ENCODE data around the gene TXLNA.
A peak's percentile ranks its signal among the peaks of the same experiment; 100 is the strongest.

TXLNA gene

DNA sequence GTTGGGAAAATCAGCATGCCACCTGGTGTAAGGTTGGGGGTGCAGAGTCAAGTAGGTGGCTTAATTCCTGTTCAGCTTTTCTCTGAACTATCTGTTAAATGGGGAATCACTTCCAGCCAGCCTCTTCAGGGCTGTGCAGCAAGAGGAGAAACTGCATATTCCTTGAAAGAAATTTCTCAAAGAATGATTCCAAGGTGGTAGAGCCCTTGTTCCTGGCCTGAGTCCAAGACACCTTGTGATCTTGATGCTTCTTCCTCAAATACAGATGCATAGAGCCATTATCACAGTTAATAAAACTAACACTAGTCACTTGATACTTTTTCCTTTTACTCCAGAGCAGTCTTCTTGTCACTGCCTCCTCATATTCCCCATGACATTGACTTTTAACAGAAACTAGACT lies 5.2 kb downstream of the TXLNA start:
- DNase-seq (ENCODE audit: low read depth, low spot score) = no peak

DNA sequence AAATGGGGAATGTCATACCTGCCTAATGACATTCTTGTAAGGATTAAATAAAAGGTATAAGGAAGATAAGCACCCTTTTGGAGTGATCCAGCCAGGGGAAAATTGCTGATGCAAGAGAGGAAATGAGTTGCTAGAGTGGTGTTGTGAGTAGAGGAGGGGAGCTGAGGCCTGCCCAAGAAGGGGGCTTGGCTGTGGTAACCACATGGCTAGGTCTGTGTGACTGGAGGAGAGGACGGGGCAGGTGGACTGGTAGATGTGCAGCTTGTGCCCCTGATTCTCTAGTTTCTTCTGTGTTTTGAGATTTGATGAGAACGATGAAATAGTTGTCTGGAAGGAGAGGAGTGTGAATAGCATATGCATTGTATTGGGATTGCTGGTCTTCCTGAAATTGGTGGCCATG lies 6.6 kb downstream of the TXLNA start:
- no peak for DNase-seq (ENCODE audit: low read depth, low spot score)

DNA sequence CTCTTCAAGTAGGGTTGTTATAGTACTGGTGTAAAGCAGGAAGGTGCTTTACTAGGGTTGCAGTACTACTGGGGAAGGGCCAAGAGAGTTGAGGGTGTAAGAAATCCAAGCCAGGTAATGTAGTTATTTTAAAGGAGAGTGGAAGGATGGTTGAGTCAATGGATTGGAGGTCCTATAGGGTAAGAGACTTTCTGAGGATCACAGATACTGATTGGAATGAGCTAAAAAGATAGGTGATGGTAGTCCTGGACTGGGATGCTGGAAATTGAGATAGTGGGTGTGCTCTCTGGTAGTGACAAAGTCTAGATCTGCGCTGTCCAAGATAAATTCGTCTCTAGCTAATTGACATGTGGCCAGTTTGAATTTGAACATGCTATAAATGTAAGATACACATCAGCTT lies 7.0 kb downstream of the TXLNA start:
- no peak for DNase-seq (ENCODE audit: low read depth, low spot score)

DNA sequence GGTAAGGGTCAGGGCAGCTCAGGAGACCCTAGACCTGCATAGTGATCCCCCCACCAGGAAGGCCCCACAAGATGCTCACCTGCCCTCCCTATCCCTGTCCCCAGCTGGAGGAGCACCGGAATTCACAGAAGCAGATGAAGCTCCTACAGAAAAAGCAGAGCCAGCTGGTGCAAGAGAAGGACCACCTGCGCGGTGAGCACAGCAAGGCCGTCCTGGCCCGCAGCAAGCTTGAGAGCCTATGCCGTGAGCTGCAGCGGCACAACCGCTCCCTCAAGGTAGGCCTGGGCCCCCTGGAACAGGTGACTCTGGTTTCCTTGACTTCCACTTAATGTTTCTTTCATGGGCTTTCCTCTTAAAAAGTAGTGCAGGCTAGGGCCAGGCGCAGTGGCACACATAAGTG lies 8.4 kb downstream of the TXLNA start:
- DNase-seq (ENCODE audit: low read depth, low spot score) = no peak

DNA sequence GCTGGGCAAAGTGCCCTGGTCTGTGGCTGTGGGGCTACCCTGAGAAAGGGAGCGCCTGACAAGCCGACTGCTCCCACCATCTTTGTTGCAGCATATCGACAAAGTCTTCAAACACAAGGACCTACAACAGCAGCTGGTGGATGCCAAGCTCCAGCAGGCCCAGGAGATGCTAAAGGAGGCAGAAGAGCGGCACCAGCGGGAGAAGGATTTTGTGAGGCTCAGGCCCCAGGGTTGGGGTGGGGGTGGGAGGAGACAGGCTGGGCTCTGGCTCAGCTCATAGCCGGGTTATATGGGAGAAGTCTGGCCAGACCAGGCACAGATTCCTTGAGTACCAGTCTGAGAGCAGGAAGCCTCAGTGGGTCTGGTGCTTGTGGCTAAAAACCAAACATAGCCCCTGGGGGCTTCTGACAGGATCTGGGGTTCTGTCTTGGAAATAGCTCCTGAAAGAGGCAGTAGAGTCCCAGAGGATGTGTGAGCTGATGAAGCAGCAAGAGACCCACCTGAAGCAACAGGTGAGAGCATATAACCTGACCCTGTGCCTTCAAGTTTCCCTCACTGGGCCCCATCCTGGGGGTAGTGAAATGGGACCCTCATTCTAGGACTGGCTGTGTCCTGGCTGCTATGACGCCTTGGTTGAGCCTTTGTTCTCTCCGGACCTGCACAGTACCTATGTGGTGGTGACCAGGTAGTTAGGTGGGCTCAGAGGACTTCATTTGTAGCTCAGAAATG lies 12.9 kb downstream of the TXLNA start:
- no peak for DNase-seq (ENCODE audit: low read depth, low spot score)

DNA sequence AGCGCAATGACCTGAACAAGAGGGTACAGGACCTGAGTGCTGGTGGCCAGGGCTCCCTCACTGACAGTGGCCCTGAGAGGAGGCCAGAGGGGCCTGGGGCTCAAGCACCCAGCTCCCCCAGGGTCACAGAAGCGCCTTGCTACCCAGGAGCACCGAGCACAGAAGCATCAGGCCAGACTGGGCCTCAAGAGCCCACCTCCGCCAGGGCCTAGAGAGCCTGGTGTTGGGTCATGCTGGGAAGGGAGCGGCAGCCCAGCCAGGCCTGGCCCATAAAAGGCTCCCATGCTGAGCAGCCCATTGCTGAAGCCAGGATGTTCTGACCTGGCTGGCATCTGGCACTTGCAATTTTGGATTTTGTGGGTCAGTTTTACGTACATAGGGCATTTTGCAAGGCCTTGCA lies 15.5 kb downstream of the TXLNA start:
- no peak for DNase-seq (ENCODE audit: low read depth, low spot score)

DNA sequence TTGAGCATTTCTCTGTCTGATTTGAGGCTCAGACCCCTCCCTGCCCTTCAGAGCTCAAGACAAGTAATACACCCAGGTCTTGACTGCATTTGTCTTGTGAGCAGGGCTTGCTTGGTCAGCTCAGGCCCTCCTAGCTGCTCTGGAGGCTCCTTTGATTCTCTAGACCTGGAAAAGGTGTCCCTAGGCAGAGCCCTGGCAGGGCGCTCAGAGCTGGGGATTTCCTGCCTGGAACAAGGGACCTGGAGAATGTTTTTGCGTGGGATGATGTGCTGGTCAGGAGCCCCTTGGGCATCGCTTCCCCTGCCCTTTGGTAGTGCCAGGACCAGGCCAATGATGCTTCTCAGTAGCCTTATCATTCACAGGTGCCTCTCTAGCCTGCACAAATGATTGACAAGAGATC lies 16.1 kb downstream of the TXLNA start:
- no peak for DNase-seq (ENCODE audit: low read depth, low spot score)

DNA sequence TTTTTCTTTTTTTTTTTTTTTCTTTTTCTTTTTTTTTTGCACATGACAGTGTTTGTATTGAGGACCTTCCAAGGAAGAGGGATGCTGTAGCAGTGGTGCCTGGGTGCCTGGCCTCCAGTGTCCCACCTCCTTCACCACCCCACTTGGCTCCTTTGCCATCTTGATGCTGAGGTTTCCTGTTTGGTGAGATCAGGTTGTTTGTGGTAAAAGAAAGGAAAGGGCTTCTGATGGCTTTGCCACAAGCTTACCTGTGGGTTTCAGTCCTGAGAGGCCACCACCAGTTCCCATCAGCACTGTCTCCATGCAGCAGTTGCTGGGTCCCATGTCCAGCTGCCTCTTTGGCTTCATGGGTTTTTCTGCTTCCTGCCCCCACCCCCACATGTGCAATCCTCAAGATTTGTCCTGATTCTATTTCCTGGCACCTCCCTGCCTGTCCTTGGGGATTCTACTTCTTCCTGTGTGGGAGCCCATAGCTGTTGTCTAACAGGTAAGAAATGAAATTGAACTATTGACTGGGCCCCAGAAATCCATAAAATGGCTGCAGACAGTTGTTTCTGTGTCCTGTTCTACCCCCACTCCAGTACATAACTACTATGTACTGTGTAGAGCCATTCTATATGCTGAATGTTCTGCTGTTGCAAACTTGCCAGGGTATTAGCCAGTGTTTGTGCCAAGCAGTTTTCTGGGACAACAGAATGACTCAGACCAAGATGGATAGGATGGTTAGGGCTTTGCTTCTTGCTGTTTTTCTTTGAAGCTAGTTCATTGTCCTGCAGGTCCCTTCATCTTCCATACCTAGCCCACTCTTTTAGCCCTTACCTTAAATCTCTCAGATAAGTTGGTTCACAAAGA lies 16.7 kb downstream of the TXLNA start:
- DNase-seq (ENCODE audit: low read depth, low spot score) = no peak

DNA sequence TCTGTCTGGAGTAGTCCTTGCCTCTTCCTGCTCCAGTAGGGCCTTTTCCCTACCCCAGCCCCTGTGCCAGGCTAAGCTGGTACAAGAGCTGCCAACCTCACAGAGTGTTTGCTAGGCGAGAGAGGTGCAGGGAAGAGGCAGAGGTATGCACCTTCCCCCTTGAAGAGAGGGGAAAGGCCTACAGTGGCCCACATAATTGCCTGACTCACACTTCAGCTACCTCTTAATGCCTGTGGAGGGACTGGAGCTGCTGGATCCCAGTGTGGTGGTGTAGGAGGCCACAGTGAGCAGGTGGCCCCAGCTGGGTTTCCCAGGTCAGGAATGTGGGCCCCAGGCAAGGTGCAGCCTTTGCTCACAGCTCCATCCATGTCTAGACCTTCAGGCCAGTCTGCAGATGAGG lies 17.6 kb downstream of the TXLNA start:
- DNase-seq (ENCODE audit: low read depth, low spot score) = no peak

DNA sequence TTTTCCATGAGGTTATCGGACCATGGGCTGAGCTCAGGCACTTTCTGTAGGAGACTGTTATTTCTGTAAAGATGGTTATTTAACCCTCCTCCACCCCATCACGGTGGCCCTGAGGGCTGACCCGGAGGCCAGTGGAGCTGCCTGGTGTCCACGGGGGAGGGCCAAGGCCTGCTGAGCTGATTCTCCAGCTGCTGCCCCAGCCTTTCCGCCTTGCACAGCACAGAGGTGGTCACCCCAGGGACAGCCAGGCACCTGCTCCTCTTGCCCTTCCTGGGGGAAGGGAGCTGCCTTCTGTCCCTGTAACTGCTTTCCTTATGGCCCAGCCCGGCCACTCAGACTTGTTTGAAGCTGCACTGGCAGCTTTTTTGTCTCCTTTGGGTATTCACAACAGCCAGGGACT lies 18.4 kb downstream of the TXLNA start:
- no peak for DNase-seq (ENCODE audit: low read depth, low spot score)

DNA sequence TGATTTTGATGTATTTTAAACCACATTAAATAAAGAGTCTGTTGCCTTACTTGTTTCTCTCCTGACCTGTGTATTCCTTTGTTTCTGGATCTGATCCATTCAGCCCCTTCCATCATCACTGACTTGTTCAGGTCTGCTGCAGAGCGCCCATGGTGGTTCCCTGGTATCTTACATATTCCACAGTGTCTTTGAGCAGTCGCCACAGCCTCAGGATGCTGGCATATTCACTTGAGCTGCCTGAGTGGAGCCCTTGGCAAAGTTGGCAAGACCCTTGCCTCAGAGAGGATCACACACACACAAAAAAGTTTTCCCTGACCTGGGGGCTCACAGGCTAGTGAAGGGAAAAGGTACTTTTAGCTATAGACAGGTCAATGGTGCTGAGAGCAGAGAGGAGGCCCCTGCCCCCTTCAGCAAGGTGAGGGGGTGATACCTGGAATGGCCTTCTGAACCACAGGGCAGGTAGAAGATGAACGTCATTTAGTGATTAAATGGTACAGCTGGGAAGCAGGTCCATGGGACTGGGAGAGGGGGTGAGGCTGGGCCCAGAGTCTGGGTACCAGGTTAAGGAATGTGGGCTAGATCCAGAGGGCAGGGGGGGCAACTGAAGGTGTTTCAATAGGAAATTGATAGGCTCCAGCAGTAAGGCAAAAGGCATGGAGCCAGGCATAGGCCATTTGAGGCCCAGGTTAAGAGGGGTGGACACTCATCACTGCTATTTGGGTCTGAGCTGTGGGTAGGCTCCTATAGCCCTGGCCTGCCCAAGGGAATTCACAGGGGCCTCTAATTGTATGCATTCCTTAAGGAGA lies 19.0 kb downstream of the TXLNA start:
- DNase-seq (ENCODE audit: low read depth, low spot score) = no peak

DNA sequence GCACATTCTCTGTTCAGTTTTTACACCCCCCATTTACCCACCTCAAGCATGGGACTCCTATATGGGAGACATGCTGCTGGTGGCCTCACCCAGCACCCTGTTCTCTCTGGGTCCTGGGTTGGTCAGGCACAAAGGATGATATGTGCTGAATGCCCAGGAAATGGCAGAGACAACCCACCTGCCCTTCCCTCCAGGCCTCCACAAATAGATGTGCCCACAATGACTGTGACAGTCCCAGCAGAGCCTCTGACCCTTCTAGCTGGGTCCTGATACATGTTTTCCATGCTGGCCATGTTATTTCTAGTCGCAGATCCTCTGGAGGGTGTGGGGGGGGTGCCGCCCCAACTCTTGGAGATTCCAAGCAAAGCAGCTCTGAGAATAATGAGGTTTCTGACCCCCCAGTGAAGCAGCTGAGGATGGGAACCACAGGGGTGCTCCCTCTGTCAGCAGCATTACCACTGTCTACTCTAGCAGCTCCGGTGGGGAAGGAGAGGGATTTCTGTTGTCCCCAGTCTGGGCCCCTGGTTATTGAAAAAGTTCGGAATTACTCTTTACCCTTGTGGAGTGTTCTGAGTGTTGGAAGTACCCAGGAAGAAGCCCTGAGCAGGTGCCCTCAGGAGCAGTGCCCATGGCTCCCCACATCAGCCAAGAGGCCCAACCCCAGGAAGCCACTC lies 19.7 kb downstream of the TXLNA start:
- DNase-seq (ENCODE audit: low read depth, low spot score) = no peak

DNA sequence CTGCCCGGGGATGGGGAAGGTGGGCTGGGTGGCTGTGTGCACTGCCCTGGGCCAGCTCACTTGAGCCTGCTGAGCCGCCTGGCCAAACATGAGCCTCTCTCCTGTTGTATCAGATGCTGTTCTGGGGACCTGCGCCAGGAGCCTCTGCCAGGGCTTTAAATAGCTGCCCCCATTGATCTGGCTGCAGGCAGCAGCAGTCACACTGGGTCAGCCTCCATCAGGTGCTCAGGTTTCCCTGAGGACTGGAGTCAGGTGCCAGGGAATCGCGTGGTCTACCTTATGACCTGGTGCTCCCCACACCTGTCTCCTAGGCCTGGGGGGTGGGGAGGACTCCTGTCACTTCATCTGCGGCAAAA lies 20.2 kb downstream of the TXLNA start:
- no peak for DNase-seq (ENCODE audit: low read depth, low spot score)

DNA sequence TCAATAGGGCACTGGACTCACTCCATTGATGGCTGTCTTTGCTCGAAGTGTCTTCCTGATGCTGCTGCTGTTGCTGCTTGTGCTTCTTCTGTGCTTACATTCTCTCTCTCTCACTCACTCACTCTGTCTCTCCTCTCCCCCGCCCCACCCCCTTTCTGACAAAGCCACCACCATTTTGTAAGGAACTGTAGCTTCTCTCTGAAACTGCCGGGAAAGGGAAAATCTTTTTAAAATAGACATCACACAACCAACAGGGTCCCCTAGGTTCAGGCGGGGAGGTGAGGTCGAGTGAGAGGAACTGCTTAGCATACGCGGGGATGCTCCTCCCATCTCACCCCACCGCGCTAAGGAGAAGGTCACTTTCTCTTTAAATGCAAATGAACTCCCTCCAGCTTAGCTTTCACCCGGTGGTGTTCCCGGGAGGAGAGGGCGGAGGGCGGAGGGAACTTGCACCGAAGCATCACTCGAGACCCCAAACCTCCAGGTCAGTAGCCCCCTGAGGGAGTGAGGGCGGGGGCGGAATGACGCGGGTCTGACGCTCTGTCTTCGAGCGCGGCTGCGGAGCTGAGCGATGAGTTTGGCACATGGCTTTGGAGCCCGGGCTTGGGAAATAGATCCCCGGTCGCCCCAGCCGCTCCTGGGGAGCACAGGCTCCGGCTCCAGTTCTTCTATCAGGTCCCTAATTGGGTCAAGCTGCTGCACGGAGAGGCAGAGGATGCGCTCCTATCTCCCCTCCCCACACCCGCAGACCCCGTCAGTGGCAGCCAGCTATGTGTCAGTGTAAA lies 20.9 kb downstream of the TXLNA start, which contains the start of gene CCDC28B:
CCDC28B (plus strand) TSS at position 370 of the 785 bp plus-strand sequence. CDS start 1,341 bp downstream, outside the sequence.
- peak; percentile 20 for DNase-seq (ENCODE audit: low read depth, low spot score)

DNA sequence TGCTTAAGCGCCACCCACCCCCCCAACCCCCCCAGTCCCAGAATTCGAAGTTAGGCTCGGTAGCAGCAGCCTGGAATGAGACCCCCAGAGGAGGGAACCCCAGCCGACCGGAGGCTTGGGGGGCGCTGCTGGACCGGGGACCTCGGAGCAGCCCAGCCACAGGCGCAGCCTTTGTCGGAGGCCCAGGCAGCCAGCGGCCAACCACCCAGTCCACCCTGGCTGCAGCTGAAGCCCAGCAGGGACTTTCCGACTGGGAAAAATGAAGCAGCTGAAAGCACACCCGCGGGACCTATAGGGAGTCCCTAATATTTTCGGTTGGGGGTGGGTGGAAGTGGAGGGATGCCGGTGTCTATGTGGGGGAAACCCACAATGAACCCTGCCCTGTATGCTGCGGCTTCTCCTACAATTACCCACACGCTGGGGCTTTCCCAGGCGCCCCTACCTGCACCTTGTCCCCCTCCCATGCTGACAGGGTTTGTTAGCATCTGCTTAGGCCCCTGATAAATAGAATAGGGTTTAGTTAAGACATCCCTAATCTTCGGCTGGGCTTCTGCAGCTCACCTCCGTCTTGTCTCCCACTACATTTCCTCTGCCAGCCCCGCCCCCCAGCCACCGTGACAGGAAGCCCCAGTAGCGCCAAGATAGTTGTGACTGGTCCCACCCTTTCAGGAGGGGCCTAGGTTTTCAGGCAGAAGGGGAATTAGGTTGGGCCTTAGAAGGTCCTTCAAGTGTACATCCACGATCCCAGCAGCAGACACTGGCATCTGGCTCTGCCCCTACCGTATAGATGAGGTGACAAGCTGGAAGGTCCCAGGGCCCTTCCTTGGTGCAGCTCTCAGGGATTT lies 21.8 kb downstream of the TXLNA start:
- DNase-seq (ENCODE audit: low read depth, low spot score) = peak; percentile 60

DNA sequence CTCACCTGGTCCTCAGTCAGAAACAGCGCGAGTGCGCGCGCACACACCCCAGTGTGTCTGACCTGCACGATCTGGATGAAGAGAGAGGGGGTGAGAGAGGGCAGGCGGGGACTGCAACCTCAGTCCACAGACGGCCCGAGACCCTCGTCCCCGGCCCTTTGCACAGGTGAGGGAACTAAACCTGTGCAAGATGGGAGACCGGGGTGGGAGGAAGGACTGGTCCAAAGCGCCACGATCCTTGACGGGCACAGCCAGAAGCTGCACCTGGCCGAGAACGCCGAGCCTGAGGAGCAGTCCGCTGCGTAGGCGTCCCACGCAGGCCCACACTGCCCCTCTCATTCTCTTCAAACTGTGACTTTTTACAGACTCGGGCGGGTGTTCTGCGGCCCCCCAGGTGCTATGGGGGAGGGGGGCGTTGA lies 25.5 kb downstream of the TXLNA start:
- DNase-seq (ENCODE audit: low read depth, low spot score) = no peak

DNA sequence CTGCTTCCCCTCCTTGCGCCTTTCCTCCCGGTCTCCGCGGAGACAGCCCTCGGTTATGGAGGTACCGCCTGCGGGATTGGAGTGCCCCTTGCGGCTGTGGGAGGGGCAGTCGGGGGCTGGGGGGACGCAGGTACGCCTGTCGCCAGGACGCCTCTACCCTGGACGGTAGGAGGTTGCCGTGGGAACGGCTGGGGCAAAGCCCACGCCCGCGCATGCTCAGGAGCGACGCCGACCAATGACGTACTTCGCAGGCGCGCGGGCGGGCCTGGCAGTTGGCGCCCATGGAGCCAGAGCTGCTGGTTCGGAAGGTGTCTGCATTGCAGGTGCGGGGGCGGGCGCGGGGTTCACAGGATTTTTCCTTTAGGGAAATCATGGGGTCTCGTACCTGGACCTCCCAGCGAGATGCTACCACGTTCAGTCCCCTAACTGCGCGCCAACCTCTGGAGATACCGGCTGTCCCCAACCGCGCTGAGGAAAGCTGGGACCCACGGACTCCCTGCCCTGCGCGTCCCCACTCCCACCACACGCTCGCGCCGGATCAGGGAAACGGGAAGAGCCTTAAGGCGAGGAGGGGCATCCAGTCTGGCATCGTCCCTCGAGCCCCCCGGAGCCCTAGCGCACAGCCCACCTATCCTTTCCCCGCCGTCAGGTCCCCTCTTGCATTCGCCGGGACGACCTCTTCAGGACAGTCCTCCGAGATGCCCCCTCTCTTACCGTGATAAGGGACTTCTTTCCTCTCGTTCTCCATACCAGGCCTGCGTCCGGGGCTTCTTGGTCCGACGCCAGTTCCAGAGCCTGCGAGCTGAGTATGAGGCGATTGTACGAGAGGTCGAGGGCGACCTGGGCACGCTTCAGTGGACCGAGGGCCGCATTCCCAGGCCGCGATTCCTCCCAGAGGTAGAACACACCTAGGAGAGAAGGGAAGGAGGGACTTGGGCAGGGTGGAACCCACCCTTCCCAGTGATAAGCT lies 26.2 kb downstream of the TXLNA start, which contains the start of gene IQCC:
IQCC (plus strand) TSS at position 271 of the 970 bp plus-strand sequence; CDS start at position 282, 11 bp downstream.
- peak; percentile 66 for DNase-seq (ENCODE audit: low read depth, low spot score)

DNA sequence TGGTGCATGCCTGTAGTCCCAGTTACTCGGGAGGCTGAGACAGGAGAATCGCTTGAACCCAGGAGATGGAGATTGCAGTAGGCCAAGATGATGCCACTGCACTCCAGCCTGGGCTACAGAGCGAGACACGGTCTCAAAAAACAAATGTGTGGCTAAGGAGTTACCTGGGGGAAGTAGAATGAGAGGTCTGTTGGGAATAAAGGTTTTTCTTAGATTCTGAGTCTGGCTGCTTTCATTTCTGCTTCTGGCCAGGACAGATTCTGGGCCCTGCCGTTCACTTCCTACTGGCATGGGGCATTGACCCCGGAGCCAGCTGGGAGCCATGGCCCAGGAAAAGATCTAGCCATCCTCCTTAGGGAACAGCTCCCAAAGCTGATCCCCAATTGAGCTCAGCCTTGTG lies 29.0 kb downstream of the TXLNA start:
- no peak for DNase-seq (ENCODE audit: low read depth, low spot score)

DNA sequence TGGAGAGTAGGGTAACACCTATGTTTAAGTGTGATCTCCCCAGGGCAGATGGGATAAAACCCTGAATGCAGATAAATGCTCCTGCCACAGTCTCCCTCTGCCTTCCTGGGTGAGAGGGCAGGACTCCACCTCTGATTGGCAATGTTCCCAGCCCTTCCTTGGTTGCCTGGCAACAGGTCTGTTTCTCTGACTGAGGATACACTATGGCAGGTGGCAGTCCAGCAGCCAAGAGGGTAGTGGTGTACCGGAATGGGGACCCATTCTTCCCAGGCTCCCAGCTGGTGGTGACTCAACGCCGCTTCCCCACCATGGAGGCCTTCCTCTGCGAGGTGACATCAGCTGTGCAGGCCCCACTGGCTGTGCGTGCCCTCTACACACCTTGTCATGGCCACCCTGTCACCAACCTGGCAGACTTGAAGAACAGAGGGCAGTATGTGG lies 29.4 kb downstream of the TXLNA start, which contains the start of gene DCDC2B:
DCDC2B (plus strand) TSS at position 199 of the 438 bp plus-strand sequence; CDS start at position 204, 5 bp downstream.
- DNase-seq (ENCODE audit: low read depth, low spot score) = no peak
